ENCODE results near the gene L3MBTL4. TPM values are rescaled to one million over a fixed set of nuclear protein-coding genes. Genes with fewer than 3 reads are reported as not detected.
"Not testable (repeated sequence)": the region's sequence is repeated elsewhere in the genome, so short reads cannot be mapped to it uniquely, and the experiment has no call there.

Gene L3MBTL4
- total and polyA plus RNA-seq, 10 donors, result 1.1 to 21.0 (median 12.7) TPM

GRCh38 chr18:6078877-6079276 lies 335.8 kb downstream of the L3MBTL4 start:
- H3K4me1 ChIP-seq, result no peaks in the 10 kb centered on the region
- H3K36me3 ChIP-seq, result peaks cover 0 to 5% (median 0%) of the 10 kb centered on the region in 6 donors
- DNase-seq, result no peak
- 81 to 96% (median 95%) methylated on average over 9 of the region's 9 CpGs for WGBS, 5 donors
- H3K27ac ChIP-seq, result no peak overlapping the region
- H3K27me3 ChIP-seq (replicated peaks in 1 of 7), result no peaks in the 10 kb centered on the region
- no peak overlapping the region for H3K4me3 ChIP-seq
- H3K9me3 ChIP-seq, result no peaks in the 10 kb centered on the region
- TF ChIP-seq CTCF (IDR thresholded peaks at IDR 0.05 in 8 of 11, conservative IDR thresholded peaks at IDR 0.05 in 3 of 11) (no peak), POLR2A (IDR thresholded peaks at IDR 0.05) (no peak), POLR2AphosphoS5 (IDR thresholded peaks at IDR 0.05) (no peak)
- intact Hi-C loops (cut with DNase I; ENCODE audit: low total_unique reads), result no loop called here

GRCh38 chr18:6072423-6072822 lies 342.3 kb downstream of the L3MBTL4 start:
- H3K9me3 ChIP-seq; H3K27ac ChIP-seq; H3K27me3 ChIP-seq (replicated peaks in 1 of 7); H3K4me1 ChIP-seq; H3K36me3 ChIP-seq; H3K4me3 ChIP-seq; intact Hi-C loops (cut with DNase I; ENCODE audit: low total_unique reads); DNase-seq: not testable (repeated sequence)
- whole genome bisulfite sequencing, 5 donors, result 92 to 96% (median 93%) methylated on average over 11 of the region's 11 CpGs

GRCh38 chr18:6069539-6069938 lies 345.2 kb downstream of the L3MBTL4 start:
- H3K36me3 ChIP-seq, result no peaks in the 10 kb centered on the region
- intact Hi-C loops (cut with DNase I; ENCODE audit: low total_unique reads), result no loop called here
- WGBS, 5 donors, result 90 to 99% (median 94%) methylated on average over 4 of the region's 4 CpGs
- no peaks in the 10 kb centered on the region for H3K27me3 ChIP-seq (replicated peaks in 1 of 7)
- H3K4me3 ChIP-seq, result no peak overlapping the region
- H3K9me3 ChIP-seq, result peaks cover 0 to 3% (median 0%) of the 10 kb centered on the region in 8 donors
- TF ChIP-seq POLR2A (IDR thresholded peaks at IDR 0.05), result no peak
- TF ChIP-seq CTCF (IDR thresholded peaks at IDR 0.05 in 8 of 11, conservative IDR thresholded peaks at IDR 0.05 in 3 of 11), result no peak
- no peak for TF ChIP-seq POLR2AphosphoS5 (IDR thresholded peaks at IDR 0.05)
- H3K27ac ChIP-seq, result no peak overlapping the region
- H3K4me1 ChIP-seq, result no peaks in the 10 kb centered on the region
- DNase-seq, result no peak

GRCh38 chr18:6069103-6069502 lies 345.6 kb downstream of the L3MBTL4 start:
- Histone ChIP-seq H3K9me3 (peaks cover 0 to 3% (median 0%) of the 10 kb centered on the region in 8 donors), H3K27me3 (replicated peaks in 1 of 7) (no peaks in the 10 kb centered on the region), H3K36me3 (no peaks in the 10 kb centered on the region), H3K4me3 (no peak overlapping the region), H3K27ac (no peak overlapping the region), H3K4me1 (no peaks in the 10 kb centered on the region)
- no peak for TF ChIP-seq POLR2AphosphoS5 (IDR thresholded peaks at IDR 0.05)
- TF ChIP-seq CTCF (IDR thresholded peaks at IDR 0.05 in 8 of 11, conservative IDR thresholded peaks at IDR 0.05 in 3 of 11), result no peak
- no peak for TF ChIP-seq POLR2A (IDR thresholded peaks at IDR 0.05)
- intact Hi-C loops (cut with DNase I; ENCODE audit: low total_unique reads), result no loop called here
- WGBS, 5 donors, result 69 to 87% (median 73%) methylated on average over 3 of the region's 3 CpGs
- DNase-seq, result no peak

GRCh38 chr18:6060149-6060548 lies 354.6 kb downstream of the L3MBTL4 start:
- Histone ChIP-seq H3K36me3 (no peaks in the 10 kb centered on the region), H3K4me1 (no peaks in the 10 kb centered on the region), H3K27ac (no peak overlapping the region), H3K4me3 (no peak overlapping the region), H3K27me3 (replicated peaks in 1 of 7) (no peaks in the 10 kb centered on the region), H3K9me3 (no peaks in the 10 kb centered on the region)
- no peak for DNase-seq
- 90 to 96% (median 91%) methylated on average over 4 of the region's 4 CpGs for WGBS, 5 donors
- intact Hi-C loops (cut with DNase I; ENCODE audit: low total_unique reads), result no loop called here
- no peak for TF ChIP-seq CTCF (IDR thresholded peaks at IDR 0.05 in 8 of 11, conservative IDR thresholded peaks at IDR 0.05 in 3 of 11)
- no peak for TF ChIP-seq POLR2A (IDR thresholded peaks at IDR 0.05)
- TF ChIP-seq POLR2AphosphoS5 (IDR thresholded peaks at IDR 0.05), result no peak

Measured in spleen (tissue), 11 donors.